NCI-H2171 treated with DMSO at 0.1 percent for 48 hours (cell line): ENCODE results near the gene AGBL4.
A peak's percentile ranks its signal among the peaks of the same experiment; 100 is the strongest.
"Not testable (repeated sequence)": the region's sequence is repeated elsewhere in the genome, so short reads cannot be mapped to it uniquely, and the experiment has no call there.

Source experiments
- DNase-seq: peaks from one replicate; lab custom pipeline; 2025; lab: John Stamatoyannopoulos, UW

The AGBL4 gene

GRCh38 chr1:50023292-50024159 is at the start of gene AGBL4:
AGBL4 (minus strand) TSS chr1:50023954.
- DNase-seq = peak; percentile 44

DNA sequence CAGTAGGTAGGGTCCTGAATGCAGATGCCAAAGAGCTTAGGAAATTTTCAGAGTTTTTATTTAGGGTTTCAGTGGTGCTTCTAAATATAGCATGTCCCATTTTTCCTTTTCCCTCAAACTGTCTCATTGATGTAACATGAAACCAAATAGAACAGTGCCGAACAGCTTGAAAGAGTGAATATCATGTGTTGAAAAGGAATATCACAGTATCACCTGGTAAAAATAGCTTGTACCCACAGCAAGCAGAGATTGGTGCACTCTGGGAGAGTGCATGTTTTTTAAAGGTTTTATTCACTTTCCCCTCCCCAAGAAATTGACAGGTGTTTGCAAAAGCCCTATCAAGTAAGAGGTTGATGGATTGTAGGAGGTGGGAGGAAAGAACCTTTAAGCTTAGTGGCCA is 43.1 kb upstream of the AGBL4 start:
- peak; percentile 94 for DNase-seq

DNA sequence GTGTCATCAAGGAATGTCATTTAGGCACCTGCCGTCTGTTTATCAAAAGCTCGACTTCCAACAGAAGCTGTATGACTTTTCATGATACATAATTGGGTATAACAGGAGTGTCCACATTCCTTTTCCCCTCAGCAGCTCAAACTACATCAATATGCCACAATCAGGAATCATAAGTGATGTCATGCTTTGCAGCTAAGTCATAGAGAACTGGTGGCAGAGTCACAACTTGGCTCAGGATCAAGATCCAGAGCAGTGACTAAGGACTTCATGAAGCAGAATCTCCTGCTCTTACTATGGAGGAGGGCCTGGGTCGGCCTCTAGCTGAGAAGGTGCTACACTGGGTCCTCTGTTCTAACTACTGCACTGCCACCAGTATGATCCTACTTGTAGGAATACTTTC is 36.5 kb upstream of the AGBL4 start:
- DNase-seq = peak; percentile 23

DNA sequence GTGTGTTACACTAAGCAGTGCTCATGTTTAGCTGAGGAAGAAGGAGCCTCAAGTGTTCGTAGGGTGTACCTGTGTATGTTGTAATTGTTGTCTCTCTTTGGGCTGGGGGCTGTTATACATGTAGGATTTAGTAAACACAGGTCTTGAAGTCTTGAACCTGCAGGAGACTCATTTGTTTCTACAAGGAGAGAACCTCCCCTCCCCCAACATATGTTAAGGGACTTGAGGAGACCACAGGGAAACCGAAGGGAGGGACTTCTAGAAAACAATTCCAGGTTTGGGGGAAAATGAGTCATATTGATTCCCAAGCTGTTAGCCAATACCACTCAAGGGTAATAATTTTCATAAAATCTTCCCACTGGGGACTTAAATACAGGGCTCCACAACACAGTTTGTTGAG is 25.0 kb upstream of the AGBL4 start:
- no peak for DNase-seq

- DNase-seq = no peak
These were observed 24.4 kb upstream of the AGBL4 start for GRCh38 chr1:50047916-50048694.

DNA sequence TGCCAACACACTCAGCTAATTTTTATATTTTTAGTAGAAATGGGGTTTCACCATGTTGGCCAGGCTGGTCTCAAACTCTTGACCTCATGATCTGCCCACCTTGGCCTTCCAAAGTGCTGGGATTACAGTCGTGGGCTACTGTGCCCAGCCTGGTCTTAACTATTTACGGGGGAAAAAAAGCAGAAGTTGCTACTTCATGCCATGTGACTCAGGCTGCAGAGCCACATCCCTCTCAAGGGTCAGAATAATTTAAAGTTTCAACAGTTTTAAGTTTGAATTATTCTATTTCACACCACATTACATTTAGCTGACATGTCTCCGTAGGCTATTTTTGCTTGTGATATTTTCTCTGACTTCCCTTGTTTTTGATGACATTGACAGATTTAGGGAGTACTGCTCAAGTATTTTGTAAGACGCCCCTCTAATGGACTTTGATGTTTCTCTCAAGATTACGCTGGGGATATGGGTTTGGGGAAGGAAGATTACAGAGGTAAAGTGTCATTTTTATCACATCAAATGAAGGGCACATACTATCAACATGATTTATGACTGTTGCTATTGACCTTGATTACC is 14.6 kb upstream of the AGBL4 start:
- DNase-seq = no peak

DNA sequence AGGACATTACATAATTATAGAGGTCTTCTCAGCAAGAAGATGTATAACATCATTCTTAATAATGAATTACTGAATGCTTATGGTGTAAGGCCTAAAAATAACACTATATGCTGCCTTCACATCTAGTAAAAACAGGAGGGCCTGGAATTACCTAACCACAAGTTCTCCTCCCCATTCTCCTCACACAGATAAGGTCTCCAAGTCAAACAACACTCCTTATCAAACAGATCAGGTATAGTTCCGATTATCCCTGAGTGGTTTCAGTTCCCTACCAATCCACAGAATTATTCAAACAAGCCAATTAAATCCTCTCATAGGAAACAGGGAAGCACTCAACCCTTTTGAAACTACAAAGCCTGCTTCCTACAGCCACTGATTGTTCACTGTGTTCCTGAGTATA is 4.0 kb upstream of the AGBL4 start:
- no peak for DNase-seq

GRCh38 chr1:49995734-49996133 is 28.0 kb downstream of the AGBL4 start:
- DNase-seq = no peak

DNA sequence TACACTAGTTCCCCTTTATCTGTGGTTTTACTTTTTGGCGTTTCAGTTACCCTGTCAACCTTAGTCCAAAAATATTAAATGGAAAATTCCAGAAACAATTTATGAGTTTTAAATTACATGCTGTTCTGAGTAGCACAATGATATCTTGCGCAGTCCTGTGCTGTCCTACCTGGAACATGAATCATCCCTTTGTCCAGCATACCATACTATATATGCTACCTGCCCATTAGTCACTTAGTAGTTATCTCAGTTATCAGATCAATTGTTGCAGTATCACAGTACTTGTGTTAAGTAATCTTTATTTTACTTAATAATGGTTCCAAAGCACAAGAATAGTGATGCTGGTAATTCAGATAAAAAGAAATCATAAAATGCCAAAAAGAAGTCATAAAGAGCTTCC is 52.7 kb downstream of the AGBL4 start:
- no peak for DNase-seq

DNA sequence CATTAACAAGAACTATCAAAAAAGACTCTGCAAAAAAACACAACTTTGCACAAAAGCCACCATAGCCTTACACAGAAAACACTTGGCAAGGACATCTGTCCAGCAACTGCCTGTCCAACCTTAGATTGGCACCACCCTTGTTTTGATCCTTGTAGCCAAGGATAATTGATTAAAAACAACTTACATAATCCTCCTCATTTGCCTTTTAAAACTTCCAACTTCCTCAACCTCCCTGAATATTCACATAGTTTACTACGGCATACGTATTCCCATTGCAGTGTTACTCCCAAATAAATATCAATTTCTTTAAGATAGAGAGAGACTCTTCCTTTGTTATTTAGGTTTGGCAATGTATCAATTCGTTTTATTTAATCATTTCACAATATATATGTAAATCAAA is 72.4 kb downstream of the AGBL4 start:
- DNase-seq = no peak

DNA sequence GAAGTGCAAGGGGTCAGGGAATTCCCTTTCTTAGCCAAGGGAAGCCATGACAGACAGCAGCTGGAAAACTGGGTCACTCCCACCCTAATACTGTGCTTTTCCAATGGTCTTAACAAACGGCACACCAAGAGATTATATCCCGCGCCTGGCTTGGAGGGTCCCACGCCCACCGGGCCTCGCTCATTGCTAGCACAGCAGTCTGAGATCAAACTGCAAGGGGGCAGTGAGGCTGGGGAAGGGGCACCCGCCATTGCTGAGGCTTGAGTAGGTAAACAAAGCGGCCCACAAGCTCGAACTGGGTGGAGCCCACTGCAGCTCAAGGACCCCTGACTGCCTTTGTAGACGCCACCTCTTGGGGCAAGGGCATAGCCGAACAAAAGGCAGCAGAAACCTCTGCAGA is 108.5 kb downstream of the AGBL4 start:
- DNase-seq = not testable (repeated sequence)

- no peak for DNase-seq
These were observed 117.4 kb downstream of the AGBL4 start for GRCh38 chr1:49906365-49906764.

GRCh38 chr1:49864581-49864980 is 159.2 kb downstream of the AGBL4 start:
- no peak for DNase-seq

- no peak for DNase-seq
These were observed 169.0 kb downstream of the AGBL4 start for GRCh38 chr1:49854741-49855140.

GRCh38 chr1:49842596-49842995 is 181.2 kb downstream of the AGBL4 start:
- no peak for DNase-seq

DNA sequence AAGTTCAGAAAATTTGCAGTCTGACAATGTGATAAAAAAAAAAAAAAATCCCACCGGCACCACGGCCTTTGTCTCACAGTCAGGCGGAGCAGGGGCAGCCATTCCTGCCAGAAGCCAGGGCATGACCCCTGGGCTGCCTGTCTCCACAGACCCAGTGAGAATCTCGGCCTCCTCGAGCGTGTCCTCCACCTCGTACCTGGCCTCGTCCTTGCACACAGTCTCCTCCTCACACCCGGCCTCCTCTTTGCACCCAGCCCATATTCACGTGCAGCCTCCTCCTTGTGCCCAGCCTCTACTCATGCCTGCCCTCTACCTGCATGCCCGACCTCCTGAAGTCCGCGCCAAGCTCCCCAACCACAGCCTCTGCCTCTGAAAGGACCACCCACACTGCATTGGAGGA is 182.0 kb downstream of the AGBL4 start:
- DNase-seq = no peak

- DNase-seq = no peak
These were observed 199.5 kb downstream of the AGBL4 start for GRCh38 chr1:49824261-49824660.

- no peak for DNase-seq
These were observed 206.1 kb downstream of the AGBL4 start for GRCh38 chr1:49817681-49818080.

DNA sequence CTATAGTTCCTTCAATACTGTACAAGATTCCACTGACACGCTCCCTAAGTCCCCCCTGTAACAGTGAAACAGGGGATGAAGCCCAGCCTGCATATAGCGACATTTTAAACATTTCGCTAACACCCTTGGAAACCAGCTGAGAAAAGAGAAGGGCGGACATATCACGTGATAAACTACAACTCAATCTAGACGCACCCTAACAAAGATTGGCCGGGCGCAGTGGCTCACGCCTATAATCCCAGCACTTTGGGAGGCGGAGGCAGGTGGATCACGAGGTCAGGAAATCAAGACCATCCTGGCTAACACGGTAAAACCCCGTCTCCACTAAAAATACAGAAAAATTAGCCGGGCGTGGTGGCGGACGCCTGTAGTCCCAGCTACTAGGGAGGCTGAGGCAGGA is 236.7 kb downstream of the AGBL4 start:
- DNase-seq = not testable (repeated sequence)

DNA sequence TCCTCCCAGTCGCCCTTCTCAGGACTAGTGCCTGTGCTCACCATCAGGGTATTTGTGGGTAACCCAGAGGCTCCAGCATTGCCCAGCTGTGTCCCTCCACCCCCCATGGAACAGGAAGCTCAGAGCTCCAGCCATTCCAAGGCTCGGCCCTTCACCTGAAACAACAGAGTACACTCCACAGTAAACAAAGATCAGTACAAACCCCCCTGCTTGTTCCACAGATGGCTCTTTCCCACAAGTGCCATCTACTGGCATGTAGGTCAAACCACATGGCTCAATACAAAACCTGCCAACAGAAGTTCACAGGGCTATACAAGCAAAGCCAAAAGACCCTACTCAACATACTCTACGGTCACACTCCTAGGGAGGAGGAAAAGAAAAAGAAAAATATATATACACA is 258.7 kb downstream of the AGBL4 start:
- peak; percentile 44 for DNase-seq

DNA sequence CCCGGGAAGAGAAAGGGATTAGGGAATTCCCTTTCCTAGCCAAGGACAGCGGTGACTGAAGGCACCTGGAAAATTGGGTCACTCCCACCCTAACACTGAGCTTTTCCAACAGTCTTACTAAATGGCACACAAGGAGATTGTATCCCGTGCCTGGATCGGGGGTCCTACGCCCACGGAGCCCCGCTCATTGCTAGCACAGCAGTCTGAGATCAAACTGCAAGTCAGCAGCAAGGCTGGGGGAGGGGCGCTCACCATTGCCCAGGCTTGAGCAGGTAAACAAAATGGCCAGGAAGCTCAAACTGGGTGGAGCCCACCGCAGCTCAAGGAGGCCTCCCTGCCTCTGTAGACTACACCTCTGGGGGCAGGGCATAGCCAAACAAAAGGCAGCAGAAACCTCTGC is 285.6 kb downstream of the AGBL4 start:
- not testable (repeated sequence) for DNase-seq

- DNase-seq = no peak
These were observed 295.4 kb downstream of the AGBL4 start for GRCh38 chr1:49728377-49728776.

DNA sequence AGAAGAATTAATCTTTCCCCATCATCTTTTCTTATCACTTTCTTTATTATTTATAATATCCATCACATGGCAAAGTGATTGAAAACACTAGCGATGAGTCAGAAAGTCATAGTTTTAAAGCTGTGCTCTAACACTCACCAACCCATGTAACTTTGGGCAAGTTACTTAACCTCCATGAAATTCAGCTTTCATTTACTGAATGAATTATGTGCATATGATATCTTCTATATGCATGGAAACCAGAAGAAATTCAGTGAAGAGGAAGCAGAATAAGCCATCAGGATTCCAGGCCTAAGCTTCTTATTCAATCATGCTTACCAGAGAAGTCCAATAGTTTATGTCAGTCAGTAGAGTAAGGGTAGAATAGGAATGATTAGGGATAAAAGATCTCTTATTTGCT is 300.1 kb downstream of the AGBL4 start:
- DNase-seq = no peak
